Lung (tissue), 12 donors: Measurements from ENCODE around the gene AHCYL2. TPM values are rescaled to one million over a fixed set of nuclear protein-coding genes. Genes with fewer than 3 reads are reported as not detected.
A peak's percentile ranks its signal among the peaks of the same experiment; 100 is the strongest.

Experiments
- ATAC-seq: fragments of 200-7000 bp; cut with Tn5 transposase; one replicate; pipeline ENCODE4 v1.9.1; 2020; ENCODE audit warnings: moderate number of reproducible peaks; ENCODE audit not compliant: insufficient read depth, low FRiP score
- DNase-seq, 3 donors: peaks; one replicate each; pipeline ENCODE4 v3.0.0-alpha.2; 2013 to 2017
- H3K27ac ChIP-seq, 2 donors: one replicate each; pipeline ENCODE4 v1.5.1; 2013; ENCODE audit warnings: mild to moderate bottlenecking in 2 of 2, moderate library complexity in 2 of 2, control low read depth in 1 of 2, inconsistent platforms in 1 of 2, low read depth in 1 of 2, low read length in 1 of 2
- H3K27me3 ChIP-seq, 3 donors: one replicate each; pipeline ENCODE4 v1.5.1; 2013; ENCODE audit warnings: low read length in 2 of 3; ENCODE audit not compliant: control insufficient read depth in 3 of 3, insufficient read depth in 3 of 3
- H3K36me3 ChIP-seq, 4 donors: one replicate each; pipeline ENCODE4 v1.5.1; 2013; ENCODE audit warnings: low read length in 4 of 4, mild to moderate bottlenecking in 1 of 4, moderate library complexity in 1 of 4; ENCODE audit not compliant: control insufficient read depth in 4 of 4, insufficient read depth in 4 of 4
- H3K4me1 ChIP-seq, 5 donors: one replicate each; pipeline ENCODE4 v1.5.1; 2013; ENCODE audit warnings: low read length in 5 of 5, mild to moderate bottlenecking in 2 of 5, moderate library complexity in 1 of 5; ENCODE audit not compliant: control insufficient read depth in 5 of 5, insufficient read depth in 5 of 5
- H3K4me3 ChIP-seq: one replicate; pipeline ENCODE4 v1.5.1; 2013; ENCODE audit warnings: mild to moderate bottlenecking, control low read depth, moderate library complexity
- H3K9ac ChIP-seq, 2 donors: one replicate each; pipeline ENCODE4 v1.5.1; 2013; ENCODE audit warnings: low read length in 2 of 2, control low read depth in 1 of 2; ENCODE audit not compliant: insufficient read depth in 1 of 2
- H3K9me3 ChIP-seq, 4 donors: one replicate each; pipeline ENCODE4 v1.5.1; 2013; ENCODE audit warnings: low read length in 3 of 4, mild to moderate bottlenecking in 1 of 4, moderate library complexity in 1 of 4; ENCODE audit not compliant: control insufficient read depth in 4 of 4, insufficient read depth in 3 of 4
- WGBS, 2 donors: extraction: QIAGEN DNeasy Blood & Tissue Kit; methylation state at CpG; one replicate each; pipeline ENCODE4 v1.1.7; 2013; 5-methylcytosine and 5-hydroxymethylcytosine counted together
- polyA plus RNA-seq, 2 donors: library from polyadenylated mRNA; stranded (reverse); fragments of 200-250 nt; gene quantifications; one replicate each; pipeline ENCODE4 v1.2.1, GENCODE V29; 2013
- total RNA-seq, 2 donors: library from RNA; depleted of rRNA in 1 of 2; stranded (reverse); fragments of >200 nt in 1 of 2; gene quantifications; one replicate each; pipeline ENCODE4 v1.2.1, GENCODE V29; 2014 to 2021
- TF ChIP-seq, protein P1 (sequence below): IDR thresholded peaks from 2 replicates; pipeline ENCODE4 v1.5.1; 2012; ENCODE audit warnings: mild to moderate bottlenecking; ENCODE audit errors: control extremely low read depth, extremely low read depth
- donor health status: control.
- donor health status: control.
- donor health status: Bipolar disorder and iron deficiency.
- donor health status: healthy.
- donor health status: DM: yes; HTN: yes; CAD: no.

The AHCYL2 gene
- total and polyA plus RNA-seq, 4 donors = 16.3 to 172 (median 93.8) TPM

DNA sequence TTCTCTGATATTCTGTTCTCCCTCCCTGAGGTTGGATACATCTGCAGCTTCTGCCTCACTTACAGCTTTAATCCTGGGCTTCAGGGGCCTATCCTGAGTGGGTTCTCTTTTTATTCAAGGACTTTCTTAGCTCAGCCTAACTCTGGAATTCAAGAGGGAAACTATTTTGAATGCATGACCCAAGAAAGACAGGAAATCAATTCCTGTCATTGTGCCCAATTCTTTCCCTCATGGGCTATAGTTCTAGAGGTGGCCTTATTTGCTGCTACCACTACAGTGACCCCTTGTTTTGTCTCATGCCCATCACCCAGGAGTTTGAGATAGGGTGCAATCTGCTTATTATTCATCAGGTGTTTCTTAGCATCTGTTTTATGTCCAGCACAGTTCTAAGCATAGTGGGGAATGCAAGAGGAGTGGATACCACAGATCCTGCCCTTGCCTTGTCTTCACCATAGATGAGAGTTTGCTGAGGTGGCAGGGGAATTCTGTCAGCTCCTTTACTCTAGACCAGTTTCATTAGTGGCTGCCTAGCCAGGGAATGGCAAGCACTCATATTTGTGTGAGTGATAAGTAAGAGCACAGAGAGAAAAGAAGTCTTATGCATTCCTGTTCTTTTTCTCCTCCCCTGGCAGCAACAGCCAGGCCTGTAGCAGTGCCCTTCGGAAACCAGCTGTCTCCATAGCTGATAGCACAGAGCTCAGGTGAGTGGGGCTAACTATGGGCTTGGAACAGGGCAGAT lies 228.8 kb downstream of the AHCYL2 start:
- peaks cover 0 to 4% (median 2%) of the 10 kb centered on the region in 4 donors for H3K9me3 ChIP-seq
- peaks cover 0 to 7% (median 0%) of the 10 kb centered on the region in 5 donors for H3K4me1 ChIP-seq
- ATAC-seq (no peak), DNase-seq (no peak)
- H3K4me3 ChIP-seq = no peak overlapping the region
- WGBS, 2 donors = 83 to 91% methylated on average over 1 of the region's 1 CpG
- peaks cover 0 to 11% (median 2%) of the 10 kb centered on the region in 4 donors for H3K36me3 ChIP-seq
- no peaks in the 10 kb centered on the region for H3K27me3 ChIP-seq
- H3K27ac ChIP-seq = no peak overlapping the region
- TF ChIP-seq, protein P1, sequence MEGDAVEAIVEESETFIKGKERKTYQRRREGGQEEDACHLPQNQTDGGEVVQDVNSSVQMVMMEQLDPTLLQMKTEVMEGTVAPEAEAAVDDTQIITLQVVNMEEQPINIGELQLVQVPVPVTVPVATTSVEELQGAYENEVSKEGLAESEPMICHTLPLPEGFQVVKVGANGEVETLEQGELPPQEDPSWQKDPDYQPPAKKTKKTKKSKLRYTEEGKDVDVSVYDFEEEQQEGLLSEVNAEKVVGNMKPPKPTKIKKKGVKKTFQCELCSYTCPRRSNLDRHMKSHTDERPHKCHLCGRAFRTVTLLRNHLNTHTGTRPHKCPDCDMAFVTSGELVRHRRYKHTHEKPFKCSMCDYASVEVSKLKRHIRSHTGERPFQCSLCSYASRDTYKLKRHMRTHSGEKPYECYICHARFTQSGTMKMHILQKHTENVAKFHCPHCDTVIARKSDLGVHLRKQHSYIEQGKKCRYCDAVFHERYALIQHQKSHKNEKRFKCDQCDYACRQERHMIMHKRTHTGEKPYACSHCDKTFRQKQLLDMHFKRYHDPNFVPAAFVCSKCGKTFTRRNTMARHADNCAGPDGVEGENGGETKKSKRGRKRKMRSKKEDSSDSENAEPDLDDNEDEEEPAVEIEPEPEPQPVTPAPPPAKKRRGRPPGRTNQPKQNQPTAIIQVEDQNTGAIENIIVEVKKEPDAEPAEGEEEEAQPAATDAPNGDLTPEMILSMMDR = no peak
- no peak overlapping the region for H3K9ac ChIP-seq

DNA sequence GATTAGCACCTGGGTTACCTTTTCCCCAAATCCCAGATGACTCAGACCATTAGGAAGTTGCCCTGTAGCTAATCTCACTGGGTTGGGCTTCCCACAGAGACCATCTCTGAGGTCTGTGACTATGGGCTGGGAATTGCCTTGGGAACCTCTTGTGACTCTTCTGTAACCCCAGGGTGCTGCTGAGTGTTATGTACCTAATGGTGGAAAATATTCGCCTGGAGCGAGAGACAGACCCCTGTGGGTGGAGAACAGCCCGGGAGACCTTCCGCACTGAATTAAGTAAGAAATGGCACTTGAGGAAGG lies 229.4 kb downstream of the AHCYL2 start:
- ATAC-seq (no peak), DNase-seq (no peak)
- Histone ChIP-seq H3K36me3 (peaks cover 0 to 16% (median 2%) of the 10 kb centered on the region in 4 donors), H3K27ac (no peak overlapping the region), H3K27me3 (no peaks in the 10 kb centered on the region), H3K4me1 (peaks cover 0 to 7% (median 0%) of the 10 kb centered on the region in 5 donors), H3K9me3 (peaks cover 0 to 3% (median under 1%) of the 10 kb centered on the region in 4 donors), H3K9ac (no peak overlapping the region), H3K4me3 (no peak overlapping the region)
- 94 to 99% methylated on average over 4 of the region's 4 CpGs for WGBS, 2 donors
- TF ChIP-seq, protein P1 = no peak

DNA sequence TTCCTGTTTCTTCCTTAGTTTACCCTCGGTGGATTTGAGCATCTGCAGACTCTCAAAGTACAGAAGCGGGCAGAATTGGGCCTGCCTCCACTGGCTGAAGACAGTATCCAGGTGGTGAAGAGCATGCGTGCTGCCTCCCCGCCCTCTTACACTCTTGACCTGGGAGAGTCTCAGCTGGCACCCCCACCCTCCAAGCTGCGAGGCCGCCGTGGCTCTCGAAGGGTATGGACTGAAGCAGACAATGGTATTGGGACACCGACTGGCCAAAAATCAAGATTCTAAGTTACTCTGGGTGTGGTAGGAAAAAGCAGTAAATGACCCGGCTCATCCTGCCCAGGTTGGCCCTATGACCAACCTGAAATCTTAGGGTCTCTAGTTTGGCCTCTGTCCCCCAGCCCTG lies 231.6 kb downstream of the AHCYL2 start:
- Histone ChIP-seq H3K27me3 (no peaks in the 10 kb centered on the region), H3K9me3 (no peaks in the 10 kb centered on the region), H3K36me3 (peaks cover 0 to 23% (median 0%) of the 10 kb centered on the region in 4 donors), H3K27ac (no peak overlapping the region), H3K4me1 (peaks cover 0 to 7% (median 0%) of the 10 kb centered on the region in 5 donors), H3K4me3 (no peak overlapping the region), H3K9ac (no peak overlapping the region)
- 94 to 96% methylated on average over 10 of the region's 10 CpGs for WGBS, 2 donors
- TF ChIP-seq, protein P1 = no peak
- ATAC-seq (no peak), DNase-seq (no peak)

DNA sequence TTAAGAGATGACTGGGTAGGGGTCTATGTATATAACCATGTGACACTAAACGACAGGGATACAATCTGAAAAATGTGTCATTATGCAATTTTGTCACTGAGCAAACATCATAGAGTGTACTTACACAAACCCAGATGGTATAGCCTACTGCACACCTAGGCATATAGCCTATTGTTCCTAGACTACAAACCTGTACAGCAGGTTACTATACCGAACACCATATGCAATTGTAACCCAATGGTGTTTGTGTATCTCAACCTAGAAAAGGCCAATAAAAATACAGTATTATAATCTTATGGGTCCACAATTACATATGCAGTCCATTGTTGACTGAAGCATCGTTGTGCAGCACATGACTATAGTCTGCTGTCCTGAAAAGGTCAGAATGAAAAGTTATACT lies 232.3 kb downstream of the AHCYL2 start:
- H3K4me1 ChIP-seq = peaks cover 0 to 7% (median 0%) of the 10 kb centered on the region in 5 donors
- peak in 1 of 3 donors; percentile 3 for DNase-seq
- TF ChIP-seq, protein P1 = no peak

More for the DNA sequence above, 232.3 kb downstream of the AHCYL2 start:
- ATAC-seq = no peak
- 87 to 91% methylated on average over 3 of the region's 3 CpGs for WGBS, 2 donors
- Histone ChIP-seq H3K4me3 (no peak overlapping the region), H3K9me3 (no peaks in the 10 kb centered on the region), H3K9ac (no peak overlapping the region), H3K36me3 (peaks cover 0 to 23% (median 0%) of the 10 kb centered on the region in 4 donors), H3K27ac (no peak overlapping the region), H3K27me3 (no peaks in the 10 kb centered on the region)
